Epithelial cell of esophagus (primary cell): Measurements from ENCODE around the gene ATAD1.

ENCODE experiments used
- DNase-seq: peaks from one replicate; pipeline ENCODE4 v3.0.0; 2010; ENCODE audit warnings: low read depth
- H3K4me3 ChIP-seq: 2 replicates; pipeline ENCODE4 v1.5.1; 2011; ENCODE audit warnings: mild to moderate bottlenecking, low read length, control low read depth
- CTCF ChIP-seq: IDR thresholded peaks from 2 replicates; pipeline ENCODE4 v1.5.1; 2011; ENCODE audit warnings: low read depth, mild to moderate bottlenecking, low read length, control low read depth, inconsistent platforms; ENCODE audit not compliant: insufficient read depth; ENCODE audit errors: missing control alignments

Gene ATAD1

GRCh38 chr10:87798082-87798481, 19.9 kb downstream of the ATAD1 start:
- H3K4me3 ChIP-seq, result no peak overlapping the region
- TF ChIP-seq CTCF, result no peak
- DNase-seq, result no peak

- no peak for DNase-seq
- TF ChIP-seq CTCF, result no peak
- no peak overlapping the region for H3K4me3 ChIP-seq
Measured at GRCh38 chr10:87794285-87794684, 23.7 kb downstream of the ATAD1 start.

GRCh38 chr10:87790185-87790584, 27.8 kb downstream of the ATAD1 start:
- no peak for DNase-seq
- no peak for TF ChIP-seq CTCF
- H3K4me3 ChIP-seq, result no peak overlapping the region

GRCh38 chr10:87786421-87786820, 31.6 kb downstream of the ATAD1 start:
- DNase-seq, result no peak
- no peak for TF ChIP-seq CTCF
- H3K4me3 ChIP-seq, result no peak overlapping the region

- H3K4me3 ChIP-seq, result no peak overlapping the region
- no peak for TF ChIP-seq CTCF
- DNase-seq, result peak; percentile 65
Measured at GRCh38 chr10:87782721-87783120, 35.3 kb downstream of the ATAD1 start.

DNA sequence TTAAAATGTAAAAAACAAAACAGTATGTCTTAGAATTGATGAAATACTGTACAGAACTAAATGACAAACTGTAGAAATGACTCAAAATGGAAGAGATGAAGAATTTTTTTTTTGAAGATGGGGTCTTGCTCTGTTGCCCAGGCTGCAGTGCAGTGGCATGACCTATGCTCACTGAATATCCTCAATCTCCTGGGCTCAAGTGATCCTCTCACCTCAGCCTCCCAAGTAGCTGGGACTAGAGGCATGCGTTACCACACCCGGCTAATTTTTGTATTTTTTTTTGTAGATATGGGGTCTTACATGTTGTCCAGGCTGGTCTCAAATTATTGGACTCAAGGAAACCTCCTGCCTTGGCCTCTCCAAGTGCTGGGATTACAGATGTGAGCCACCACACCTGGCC, 36.5 kb downstream of the ATAD1 start:
- H3K4me3 ChIP-seq, result no peak overlapping the region
- no peak for DNase-seq
- no peak for TF ChIP-seq CTCF

- no peak for DNase-seq
- no peak overlapping the region for H3K4me3 ChIP-seq
- no peak for TF ChIP-seq CTCF
Measured at GRCh38 chr10:87776328-87776727, 41.7 kb downstream of the ATAD1 start.
